H1 (cell line): Measurements from ENCODE around the gene MID1. TPM values are rescaled to one million over a fixed set of nuclear protein-coding genes. Genes with fewer than 3 reads are reported as not detected.

ENCODE experiments used
- CTCF ChIA-PET: fragments of 300-600 bp; sonication (Branson Sonifier 250); formaldehyde crosslinking; loops from one replicate; lab custom pipeline; 2021; ENCODE audit not compliant: partially characterized antibody; lab: Charles Lee
- POLR2A ChIA-PET: fragments of 300-600 bp; sonication (Branson Sonifier 250); formaldehyde crosslinking; loops from one replicate; lab custom pipeline; 2021; ENCODE audit warnings: inconsistent platforms; ENCODE audit not compliant: partially characterized antibody; lab: Charles Lee
- DNase-seq, 2 experiments: peaks; one replicate each; pipeline versions ENCODE4 v3.0.0 to v3.0.0-alpha.2; 2010 to 2022; ENCODE audit warnings: low spot score in 2 of 2, low read depth in 1 of 2, mixed read lengths in 1 of 2
- FAIRE-seq: peaks from 2 replicates; lab custom pipeline; 2011; peaks lifted over from hg19 to GRCh38; lab: Jason Lieb, UNC
- H2AFZ ChIP-seq: 2 replicates; pipeline ENCODE4 v1.8.1; 2012; ENCODE audit warnings: low read length, inconsistent platforms
- H2AK5ac ChIP-seq: 2 replicates; pipeline ENCODE4 v1.6.1; 2013; ENCODE audit warnings: low read depth, low read length
- H2BK120ac ChIP-seq: replicated peaks from 2 replicates; pipeline ENCODE3; 2013; ENCODE audit warnings: low read depth, low read length, inconsistent platforms
- H2BK12ac ChIP-seq: 2 replicates; pipeline ENCODE4 v1.6.1; 2013; ENCODE audit warnings: low read depth, low read length
- H2BK15ac ChIP-seq: 2 replicates; pipeline ENCODE4 v1.6.1; 2013; ENCODE audit warnings: low read length
- H2BK20ac ChIP-seq: 2 replicates; pipeline ENCODE4 v1.6.1; 2013; ENCODE audit warnings: low read length
- H2BK5ac ChIP-seq: 2 replicates; pipeline ENCODE4 v1.6.1; 2013; ENCODE audit warnings: low read depth, low read length
- H3K14ac ChIP-seq: 2 replicates; pipeline ENCODE4 v1.6.1; 2013; ENCODE audit warnings: inconsistent platforms; ENCODE audit not compliant: insufficient read length
- H3K18ac ChIP-seq: 2 replicates; pipeline ENCODE4 v1.6.1; 2013; ENCODE audit warnings: low read length; ENCODE audit errors: extremely low read depth
- H3K23ac ChIP-seq: 2 replicates; pipeline ENCODE4 v1.6.1; 2013; ENCODE audit warnings: inconsistent platforms; ENCODE audit not compliant: insufficient read length
- H3K23me2 ChIP-seq: 2 replicates; pipeline ENCODE4 v1.6.1; 2013; ENCODE audit warnings: low read depth, low read length
- H3K27ac ChIP-seq: 2 replicates; pipeline ENCODE4 v1.6.1; 2011; ENCODE audit warnings: low read depth, low read length, inconsistent platforms
- H3K27me3 ChIP-seq, 4 experiments: replicated peaks in 1 of 4; 1 replicate in 1 of 4; 2 replicates in 3 of 4; pipeline versions ENCODE4 v1.6.1 to v1.8.1; 2011 to 2013; ENCODE audit warnings: low read length in 3 of 4, mild to moderate bottlenecking in 3 of 4, inconsistent platforms in 2 of 4, mixed read lengths in 2 of 4, moderate library complexity in 1 of 4; ENCODE audit not compliant: control insufficient read depth in 3 of 4, insufficient read depth in 3 of 4; ENCODE audit errors: extremely low read depth in 1 of 4
- H3K36me3 ChIP-seq, 4 experiments: 2 replicates each; pipeline versions ENCODE4 v1.6.1 to v1.8.1; 2011 to 2013; ENCODE audit warnings: mild to moderate bottlenecking in 4 of 4, low read length in 3 of 4, moderate library complexity in 2 of 4, control low read depth in 1 of 4, inconsistent platforms in 1 of 4; ENCODE audit not compliant: insufficient read depth in 4 of 4, control insufficient read depth in 2 of 4
- H3K4ac ChIP-seq: replicated peaks from 2 replicates; pipeline ENCODE3; 2013; ENCODE audit warnings: low read length, low read depth, mixed read lengths, inconsistent platforms; ENCODE audit not compliant: insufficient read length
- H3K4me1 ChIP-seq, 4 experiments: replicated peaks in 1 of 4; 1 replicate in 1 of 4; 2 replicates in 3 of 4; pipeline versions ENCODE4 v1.6.1 to v1.8.1; 2011 to 2013; ENCODE audit warnings: low read length in 3 of 4, inconsistent platforms in 2 of 4, mixed read lengths in 1 of 4; ENCODE audit not compliant: insufficient read depth in 4 of 4, control insufficient read depth in 3 of 4
- H3K4me2 ChIP-seq, 2 experiments: 2 replicates each; pipeline versions ENCODE4 v1.6.1 to v1.8.1; 2011 to 2013; ENCODE audit warnings: low read depth in 2 of 2, low read length in 2 of 2, control low read depth in 1 of 2, inconsistent platforms in 1 of 2, mild to moderate bottlenecking in 1 of 2; ENCODE audit not compliant: insufficient read depth in 1 of 2
- H3K4me3 ChIP-seq, 4 experiments: fragments of 200-600, 300-600 bp in 1 of 4; sonication (generic), shearing (Covaris generic), sonication (Bioruptor Twin) in 1 of 4; 2 replicates each; pipeline versions ENCODE4 v1.5.1 to v1.8.1; 2011 to 2016; ENCODE audit warnings: low read length in 4 of 4, low read depth in 3 of 4, control low read depth in 2 of 4, inconsistent platforms in 2 of 4, mild to moderate bottlenecking in 2 of 4, mixed read lengths in 1 of 4, moderate library complexity in 1 of 4; ENCODE audit not compliant: insufficient read depth in 2 of 4; ENCODE audit errors: extremely low read depth in 1 of 4
- H3K56ac ChIP-seq: replicated peaks from 2 replicates; pipeline ENCODE3; 2013; ENCODE audit warnings: low read depth, mild to moderate bottlenecking, mixed read lengths, low read length, inconsistent platforms; ENCODE audit not compliant: insufficient read length
- H3K79me1 ChIP-seq: 2 replicates; pipeline ENCODE4 v1.6.1; 2013; ENCODE audit warnings: low read depth, low read length, control low read depth
- H3K79me2 ChIP-seq, 2 experiments: 2 replicates each; pipeline versions ENCODE4 v1.6.1 to v1.8.1; 2012 to 2013; ENCODE audit warnings: low read length in 2 of 2, mild to moderate bottlenecking in 2 of 2, inconsistent platforms in 1 of 2; ENCODE audit not compliant: insufficient read depth in 2 of 2, control insufficient read depth in 1 of 2
- H3K9ac ChIP-seq, 4 experiments: replicated peaks in 1 of 4; 1 replicate in 1 of 4; 2 replicates in 3 of 4; pipeline versions ENCODE4 v1.6.1 to v1.8.1; 2011 to 2013; ENCODE audit warnings: low read depth in 3 of 4, low read length in 3 of 4, control low read depth in 2 of 4, mild to moderate bottlenecking in 2 of 4, moderate library complexity in 2 of 4, inconsistent platforms in 1 of 4; ENCODE audit errors: extremely low read depth in 1 of 4
- H3K9me3 ChIP-seq, 2 experiments: 2 replicates each; pipeline versions ENCODE4 v1.6.1 to v1.8.1; 2012 to 2013; ENCODE audit warnings: mild to moderate bottlenecking in 2 of 2, moderate library complexity in 2 of 2, control low read depth in 1 of 2, inconsistent platforms in 1 of 2, low read depth in 1 of 2, low read length in 1 of 2, mixed read lengths in 1 of 2; ENCODE audit not compliant: insufficient read depth in 2 of 2
- H4K20me1 ChIP-seq, 2 experiments: replicated peaks in 1 of 2; 2 replicates each; pipeline versions ENCODE3 to v1.8.1; 2011 to 2013; ENCODE audit warnings: inconsistent platforms in 2 of 2, low read length in 2 of 2, mild to moderate bottlenecking in 1 of 2; ENCODE audit not compliant: insufficient read depth in 2 of 2, control insufficient read depth in 1 of 2
- H4K5ac ChIP-seq: 2 replicates; pipeline ENCODE4 v1.6.1; 2013; ENCODE audit warnings: low read length, low read depth, mixed read lengths, inconsistent platforms; ENCODE audit not compliant: insufficient read length
- H4K8ac ChIP-seq: 2 replicates; pipeline ENCODE4 v1.8.0; 2013; ENCODE audit warnings: mild to moderate bottlenecking, moderate library complexity, low read length, inconsistent platforms; ENCODE audit not compliant: insufficient read depth; ENCODE audit errors: extremely low read depth
- H4K91ac ChIP-seq: replicated peaks from 2 replicates; pipeline ENCODE3; 2013; ENCODE audit warnings: low read length, mixed read lengths, inconsistent platforms; ENCODE audit not compliant: insufficient read length
- FOSL1 ChIP-seq: IDR thresholded peaks from 2 replicates; pipeline ENCODE4 v1.6.1; 2011; ENCODE audit warnings: mild to moderate bottlenecking, low read depth, low read length, moderate library complexity; ENCODE audit not compliant: insufficient read depth
- MAX ChIP-seq: IDR thresholded peaks from 2 replicates; pipeline ENCODE4 v1.6.1; 2012; ENCODE audit warnings: inconsistent platforms
- POU5F1 ChIP-seq: IDR thresholded peaks from 2 replicates; pipeline ENCODE4 v1.6.1; 2011; ENCODE audit warnings: low read depth, mild to moderate bottlenecking, low read length, moderate library complexity
- RAD21 ChIP-seq, 2 experiments: IDR thresholded peaks in 1 of 2; conservative IDR thresholded peaks in 1 of 2; 2 replicates each; pipeline ENCODE4 v1.6.1; 2011; ENCODE audit warnings: low read depth in 2 of 2, low read length in 2 of 2, improper control_type of control experiment in 1 of 2, inconsistent platforms in 1 of 2, mild to moderate bottlenecking in 1 of 2, moderate library complexity in 1 of 2
- RNF2 ChIP-seq: fragments of 200-900, 300-1000 bp; sonication (generic); IDR thresholded peaks from 2 replicates; pipeline ENCODE4 v1.7.1; 2016; ENCODE audit warnings: borderline replicate concordance, low read depth, mild to moderate bottlenecking, antibody characterized with exemption, low read length; ENCODE audit not compliant: poor library complexity, severe bottlenecking; ENCODE audit errors: missing control alignments
- SIX5 ChIP-seq: IDR thresholded peaks from 2 replicates; pipeline ENCODE4 v1.6.1; 2011; ENCODE audit warnings: mild to moderate bottlenecking, low read depth, low read length
- SP4 ChIP-seq: IDR thresholded peaks from 2 replicates; pipeline ENCODE4 v1.6.1; 2012; ENCODE audit warnings: low read length, inconsistent platforms
- TCF12 ChIP-seq: IDR thresholded peaks from 2 replicates; pipeline ENCODE4 v1.6.1; 2011; ENCODE audit warnings: low read depth, mild to moderate bottlenecking, low read length
- WGBS, 2 experiments: shearing (Covaris generic) in 1 of 2; methylation state at CpG; one replicate each; pipeline versions ENCODE4 v1.1.6 to v1.1.7; 2013 to 2015; ENCODE audit warnings: low lambda C conversion rate in 2 of 2, mixed read lengths in 2 of 2, inconsistent platforms in 1 of 2, low coverage in 1 of 2, missing lambda C conversion rate in 1 of 2; ENCODE audit not compliant: insufficient replicate concordance in 2 of 2, insufficient coverage in 1 of 2, insufficient read length in 1 of 2; ENCODE audit errors: extremely low coverage in 1 of 2, missing lambda C conversion rate in 1 of 2; 5-methylcytosine and 5-hydroxymethylcytosine counted together
- polyA plus RNA-seq, 7 experiments: library from polyadenylated mRNA; depleted of rRNA in 3 of 7; stranded (reverse) in 5 of 7; unstranded in 2 of 7; fragments of >200 nt in 5 of 7; fragments of 200-250 nt in 2 of 7; gene quantifications; 1 replicate in 5 of 7; 2 replicates in 1 of 7; 4 replicates in 1 of 7; pipeline versions ENCODE4 v1.2.1 to v1.2.3, GENCODE V29; 2011 to 2013; ENCODE audit warnings: missing spikeins in 2 of 7, mixed read lengths in 2 of 7
- total RNA-seq: library from RNA; stranded (reverse); fragmentation: NEBNext Ultra II Directional; extraction: Animal tissue kit (Norgen Biotek cat#: 25700); gene quantifications from 2 replicates; pipeline ENCODE4 v1.2.1, GENCODE V29; 2021
- TF ChIP-seq, protein P1 (sequence below): IDR thresholded peaks from 2 replicates; pipeline ENCODE4 v1.6.1; 2011; ENCODE audit warnings: low read length, improper control_type of control experiment

MID1 gene
- total and polyA plus RNA-seq, 2 of the 8 experiments (the other 6 are each of a cell fraction or from before 2014, with no cell fraction given): 12.9 to 54.3 TPM

DNA sequence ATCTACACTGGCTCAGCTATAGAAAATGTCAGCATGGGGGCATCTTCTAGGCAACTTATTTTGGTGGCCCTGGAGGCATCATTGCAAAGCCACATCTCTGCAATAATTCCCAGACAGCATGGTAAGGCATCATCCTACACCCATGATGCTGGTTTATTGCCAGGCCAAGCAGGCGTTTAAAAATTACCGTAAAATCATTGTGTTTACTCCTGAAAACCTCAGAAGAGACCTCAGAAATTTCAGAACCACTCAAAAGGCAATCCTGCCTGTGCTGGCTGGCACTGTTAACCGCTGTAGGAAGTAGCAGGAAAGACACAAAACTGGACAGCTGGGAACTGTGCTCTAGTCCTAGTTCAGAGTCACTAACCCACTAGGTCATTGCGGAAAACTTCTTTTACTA lies 63.2 kb downstream of the MID1 start:
- H3K4me1 ChIP-seq: no peaks in the 10 kb centered on the region; a peak in 1 of 7 replicates
- H3K79me2 ChIP-seq: peaks cover 0 to 68% of the 10 kb centered on the region in 2 experiments; a peak in 2 of 4 replicates
- H2AFZ ChIP-seq: no peak overlapping the region
- H3K27ac ChIP-seq: no peak overlapping the region
- FAIRE-seq (no peak), DNase-seq (no peak)
- no peak overlapping the region for H3K4me2 ChIP-seq
- no peak overlapping the region for H3K14ac ChIP-seq
- H4K91ac ChIP-seq: no peak overlapping the region
- no peak overlapping the region for H4K8ac ChIP-seq
- TF ChIP-seq MAX (no peak), FOSL1 (no peak), POU5F1 (no peak), SP4 (no peak), TCF12 (no peak), RNF2 (no peak), RAD21 (IDR thresholded peaks at IDR 0.05 in 1 of 2, conservative IDR thresholded peaks at IDR 0.05 in 1 of 2; ENCODE audit: low read depth in 2 of 2, low read length in 2 of 2) (no peak), SIX5 (no peak)
- TF ChIP-seq, protein P1, sequence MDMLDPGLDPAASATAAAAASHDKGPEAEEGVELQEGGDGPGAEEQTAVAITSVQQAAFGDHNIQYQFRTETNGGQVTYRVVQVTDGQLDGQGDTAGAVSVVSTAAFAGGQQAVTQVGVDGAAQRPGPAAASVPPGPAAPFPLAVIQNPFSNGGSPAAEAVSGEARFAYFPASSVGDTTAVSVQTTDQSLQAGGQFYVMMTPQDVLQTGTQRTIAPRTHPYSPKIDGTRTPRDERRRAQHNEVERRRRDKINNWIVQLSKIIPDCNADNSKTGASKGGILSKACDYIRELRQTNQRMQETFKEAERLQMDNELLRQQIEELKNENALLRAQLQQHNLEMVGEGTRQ: no peak
- H4K20me1 ChIP-seq: no peaks in the 10 kb centered on the region
- 96% methylated on average over 4 of the region's 4 CpGs; no CpG with 5 or more reads in 1 of the 2 experiments for WGBS, 2 experiments
- no peak overlapping the region for H3K56ac ChIP-seq
- no peak overlapping the region for H4K5ac ChIP-seq
- no peak overlapping the region for H2BK20ac ChIP-seq
- H3K9me3 ChIP-seq: no peaks in the 10 kb centered on the region
- ChIA-PET CTCF (no interaction called here), POLR2A (no interaction called here)
- no peaks in the 10 kb centered on the region for H3K27me3 ChIP-seq
- H2BK12ac ChIP-seq: no peak overlapping the region
- no peaks in the 10 kb centered on the region for H3K36me3 ChIP-seq
- H2BK15ac ChIP-seq: no peak overlapping the region
- no peaks in the 10 kb centered on the region for H3K23me2 ChIP-seq
- H2BK120ac ChIP-seq: no peak overlapping the region
- no peak overlapping the region for H3K23ac ChIP-seq
- H3K18ac ChIP-seq: no peak overlapping the region
- H2BK5ac ChIP-seq: no peak overlapping the region
- H3K9ac ChIP-seq: no peak overlapping the region
- no peaks in the 10 kb centered on the region for H3K79me1 ChIP-seq
- H3K4ac ChIP-seq: no peak overlapping the region
- H2AK5ac ChIP-seq: no peak overlapping the region
- no peak overlapping the region for H3K4me3 ChIP-seq
